GM21447 (cell line): ENCODE data around the gene AKAIN1.

Experiments
- ATAC-seq: cut with Tn5 transposase; IDR thresholded peaks from one replicate; pipeline ENCODE4 v1.9.1; 2021; ENCODE audit not compliant: unreplicated experiment

The AKAIN1 gene

DNA sequence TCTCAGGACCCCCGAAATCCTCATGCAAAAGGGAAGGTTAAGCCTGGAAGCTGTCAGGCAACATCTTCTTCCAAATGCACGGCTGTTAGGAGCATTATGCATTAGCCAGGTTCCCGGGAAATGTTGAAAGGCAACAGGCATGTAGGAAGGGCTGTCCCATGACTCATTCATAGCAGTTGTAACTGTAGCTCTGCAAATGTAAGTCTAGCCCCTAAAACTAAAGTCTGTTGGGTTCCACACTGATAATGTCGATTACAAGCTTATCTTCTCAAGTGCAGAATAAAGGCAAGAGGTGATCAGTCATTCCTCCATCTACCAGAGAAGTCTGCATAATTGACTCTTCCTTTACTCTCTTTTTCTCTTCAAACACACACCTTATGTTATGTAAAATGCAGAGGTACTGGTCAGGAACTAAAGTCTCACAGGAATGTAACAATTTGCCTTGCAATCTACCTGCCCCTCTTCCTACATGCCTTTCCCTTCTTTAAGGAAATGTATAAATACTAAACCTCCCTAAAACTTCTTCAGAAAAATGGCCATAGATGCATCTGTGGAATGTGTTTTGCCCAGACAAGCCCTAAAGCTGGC lies 99.8 kb downstream of the AKAIN1 start:
- ATAC-seq: no peak

DNA sequence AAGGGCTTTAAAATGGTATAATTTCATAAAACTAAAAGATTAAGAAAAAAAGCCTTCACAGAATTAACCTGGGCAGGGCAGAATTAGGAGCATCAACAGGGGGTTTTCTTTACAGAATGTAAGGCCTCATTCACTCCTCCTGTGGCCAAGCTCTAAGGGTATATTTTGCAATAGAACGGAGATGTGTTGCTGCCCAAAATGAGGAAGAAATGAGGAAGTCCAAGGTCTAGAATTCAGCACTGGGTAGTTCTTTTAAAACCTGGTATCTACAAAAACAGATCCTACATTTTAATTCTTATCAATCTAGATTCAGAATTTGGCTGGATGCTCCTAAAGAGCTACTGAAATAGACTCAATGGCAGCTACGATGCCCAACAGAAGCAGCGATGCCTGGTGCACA lies 101.8 kb downstream of the AKAIN1 start:
- no peak for ATAC-seq

GRCh38 chr18:5093902-5094301 lies 103.2 kb downstream of the AKAIN1 start:
- no peak for ATAC-seq
